Activated CD4-positive, alpha-beta T cell treated with anti-CD3 and anti-CD28 coated beads, Interleukin-2, amount 10 ng/mL, durations not matched to agents 7 days and 5 days (primary cell): ENCODE results near the gene IFRD2. TPM values are rescaled to one million over a fixed set of nuclear protein-coding genes. Genes with fewer than 3 reads are reported as not detected.

Source experiments
- CTCF ChIA-PET: fragments of 350-600 bp; sonication (Branson Sonifier 250); formaldehyde crosslinking; loops from one replicate; lab custom pipeline; 2021; ENCODE audit warnings: antibody characterized with exemption; lab: Charles Lee
- POLR2A ChIA-PET: fragments of 350-600 bp; sonication (Branson Sonifier 250); formaldehyde crosslinking; loops from one replicate; lab custom pipeline; 2021; ENCODE audit warnings: antibody characterized with exemption; lab: Charles Lee
- DNase-seq: peaks from one replicate; pipeline ENCODE4 v3.0.0-alpha.2; 2020
- H3K27ac Mint-ChIP-seq: one replicate; pipeline ENCODE4 v1.8.0; 2021; ENCODE audit warnings: mild to moderate bottlenecking, moderate library complexity, mixed read lengths
- H3K27me3 Mint-ChIP-seq: one replicate; pipeline ENCODE4 v1.8.0; 2021; ENCODE audit warnings: mixed read lengths
- H3K36me3 Mint-ChIP-seq: one replicate; pipeline ENCODE4 v1.8.0; 2021; ENCODE audit warnings: low read depth, mixed read lengths
- H3K4me1 Mint-ChIP-seq: one replicate; pipeline ENCODE4 v1.8.0; 2021; ENCODE audit warnings: mixed read lengths
- H3K4me3 Mint-ChIP-seq: one replicate; pipeline ENCODE4 v1.8.0; 2021; ENCODE audit warnings: mild to moderate bottlenecking, moderate library complexity, mixed read lengths
- H3K9me3 Mint-ChIP-seq: one replicate; pipeline ENCODE4 v1.8.0; 2021; ENCODE audit warnings: mixed read lengths
- total RNA-seq, 2 experiments: library from RNA; stranded (reverse); gene quantifications; one replicate each; pipeline ENCODE4 v1.2.3, GENCODE V29; 2021

Gene IFRD2
- total RNA-seq, 2 experiments from 2014 or later = 59.4 to 66.0 TPM

- DNase-seq = no peak
- peaks cover 46% of the 10 kb centered on the region for H3K4me1 Mint-ChIP-seq
- peaks cover 73% of the 10 kb centered on the region for H3K36me3 Mint-ChIP-seq
- no peaks in the 10 kb centered on the region for H3K9me3 Mint-ChIP-seq
- peak overlapping the region; percentile 88 for H3K27ac Mint-ChIP-seq
- CTCF ChIA-PET = interaction anchor here (1.1 to 9.2 kb wide), 5 partner anchors 11 to 106 kb away, joined by 3 to 76 read pairs (median 4); partner anchors contain the start of genes CYB561D2, HYAL2, NPRL2 and ZMYND10
- POLR2A ChIA-PET = no interaction called here
- H3K4me3 Mint-ChIP-seq = peak overlapping the region; percentile 51
- H3K27me3 Mint-ChIP-seq = no peaks in the 10 kb centered on the region
These were observed 41.6 kb upstream of the IFRD2 start for GRCh38 chr3:50333744-50334328.

DNA sequence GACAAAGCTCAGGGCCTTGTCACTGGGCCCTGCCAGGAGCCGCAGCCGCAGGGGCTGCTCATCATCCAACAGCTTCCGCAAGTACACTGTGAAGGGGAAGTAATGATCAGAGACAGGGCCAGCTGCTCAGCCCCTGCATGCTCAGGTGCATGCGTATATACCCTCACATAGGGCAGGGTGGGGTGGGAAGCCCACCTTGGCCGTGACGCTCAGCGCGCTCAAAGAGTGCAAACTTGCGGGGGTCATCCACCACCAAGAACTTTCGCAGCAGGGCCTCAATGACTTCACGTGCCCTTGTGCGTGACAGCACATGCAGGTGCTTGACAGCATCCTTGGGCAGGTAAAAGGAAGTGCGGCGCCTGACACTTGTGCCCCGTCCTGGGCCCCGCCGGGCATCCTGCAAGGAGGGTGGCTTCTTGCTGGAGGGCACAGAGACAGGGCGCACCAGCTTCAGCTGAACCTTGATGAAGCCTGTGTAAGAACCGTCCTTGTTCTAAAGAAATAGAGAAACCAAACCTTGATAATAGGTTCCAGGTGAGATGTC lies 39.2 kb upstream of the IFRD2 start:
- no peaks in the 10 kb centered on the region for H3K9me3 Mint-ChIP-seq
- peaks cover 58% of the 10 kb centered on the region for H3K36me3 Mint-ChIP-seq
- peaks cover 53% of the 10 kb centered on the region for H3K4me1 Mint-ChIP-seq
- POLR2A ChIA-PET = no interaction called here
- no peaks in the 10 kb centered on the region for H3K27me3 Mint-ChIP-seq
- no peak for DNase-seq
- H3K27ac Mint-ChIP-seq = no peak overlapping the region
- CTCF ChIA-PET = interaction anchor here (0.9 to 9.2 kb wide), 3 partner anchors 8 to 25 kb away, joined by 4 to 76 read pairs (median 52); partner anchors contain the start of genes CYB561D2, HYAL2, NPRL2 and ZMYND10
- no peak overlapping the region for H3K4me3 Mint-ChIP-seq

DNA sequence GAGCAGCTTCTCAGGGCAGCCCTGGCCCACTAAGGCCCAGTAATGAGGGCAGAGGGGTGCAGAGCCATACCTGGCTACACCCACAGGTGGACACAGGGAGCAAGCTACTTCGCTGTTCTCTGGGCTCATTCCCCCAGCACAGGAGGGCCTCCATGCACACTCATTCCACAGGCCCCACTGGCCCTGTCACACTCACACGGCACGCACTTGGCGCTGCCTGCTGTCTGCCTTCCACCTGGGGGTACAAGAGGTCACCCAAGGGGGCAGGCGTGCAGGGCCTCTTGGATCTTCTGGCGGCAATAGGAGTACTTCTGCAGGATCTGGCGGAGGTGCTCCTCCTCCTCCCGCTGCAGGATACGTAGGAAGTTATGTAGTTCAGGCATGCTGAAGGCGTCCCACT lies 38.1 kb upstream of the IFRD2 start:
- Mint-ChIP-seq H3K4me3 (no peak overlapping the region), H3K4me1 (peaks cover 42% of the 10 kb centered on the region), H3K27ac (no peak overlapping the region), H3K9me3 (no peaks in the 10 kb centered on the region), H3K27me3 (no peaks in the 10 kb centered on the region), H3K36me3 (peaks cover 47% of the 10 kb centered on the region)
- no peak for DNase-seq
- CTCF ChIA-PET = interaction anchor here (9.2 kb wide), 1 partner anchor 17 kb away, joined by 76 read pairs; the partner anchor contains the start of genes CYB561D2, NPRL2 and ZMYND10
- POLR2A ChIA-PET = no interaction called here

GRCh38 chr3:50327943-50328691 lies 35.9 kb upstream of the IFRD2 start, which contains the start of gene TUSC2:
Gene TUSC2 (minus strand): TSS chr3:50328223. CDS start chr3:50328099, 124 bp downstream.
- no peaks in the 10 kb centered on the region for H3K9me3 Mint-ChIP-seq
- CTCF ChIA-PET = interaction anchor here (0.6 to 2.9 kb wide), 9 partner anchors 9 to 121 kb away, joined by 3 to 14 read pairs (median 6); partner anchors contain the start of genes HYAL3, NAA80 and RASSF1
- peak; percentile 97 for DNase-seq
- POLR2A ChIA-PET = interaction anchor here (0.7 to 1.9 kb wide), 2 partner anchors 9 to 224 kb away, joined by 4 to 11 read pairs; no protein-coding TSS in a partner anchor
- peaks cover 34% of the 10 kb centered on the region for H3K36me3 Mint-ChIP-seq
- no peaks in the 10 kb centered on the region for H3K27me3 Mint-ChIP-seq
- peak within 1 kb of the TSS; percentile 84 for H3K4me3 Mint-ChIP-seq
- peaks cover 30% of the 10 kb centered on the region for H3K4me1 Mint-ChIP-seq
- peak within 1 kb of the TSS; percentile 85 for H3K27ac Mint-ChIP-seq

GRCh38 chr3:50327129-50327528 lies 34.9 kb upstream of the IFRD2 start:
- peaks cover 27% of the 10 kb centered on the region for H3K36me3 Mint-ChIP-seq
- ChIA-PET CTCF (interaction anchor here (1.2 to 2.9 kb wide), 6 partner anchors 9 to 100 kb away, joined by 4 to 14 read pairs (median 6); partner anchors contain the start of genes HYAL3, NAA80 and RASSF1), POLR2A (interaction anchor here (1.9 kb wide), 1 partner anchor 10 kb away, joined by 11 read pairs; no protein-coding TSS in a partner anchor)
- peak overlapping the region; percentile 84 for H3K4me3 Mint-ChIP-seq
- DNase-seq = no peak
- peak overlapping the region; percentile 78 for H3K27ac Mint-ChIP-seq
- H3K9me3 Mint-ChIP-seq = no peaks in the 10 kb centered on the region
- H3K4me1 Mint-ChIP-seq = peaks cover 31% of the 10 kb centered on the region
- H3K27me3 Mint-ChIP-seq = no peaks in the 10 kb centered on the region

DNA sequence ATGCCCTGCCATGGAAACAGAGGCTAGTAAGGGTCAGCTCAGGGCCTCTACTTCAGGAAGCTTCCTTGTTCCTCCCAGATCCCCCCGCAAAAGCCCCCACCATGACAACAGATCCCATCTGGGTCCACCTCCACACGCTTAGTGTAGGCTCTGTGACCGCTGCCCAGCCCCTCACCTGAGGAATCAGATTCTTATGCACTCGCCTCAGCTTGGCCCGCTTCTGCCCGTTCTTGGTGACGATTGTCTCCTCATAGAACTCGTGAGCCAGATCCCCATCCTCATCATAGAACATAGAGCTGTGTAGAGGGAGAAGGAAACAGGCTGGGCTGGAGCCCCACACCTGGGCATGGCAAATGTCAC lies 33.9 kb upstream of the IFRD2 start:
- DNase-seq = peak; percentile 5
- Mint-ChIP-seq H3K4me3 (peak overlapping the region; percentile 51), H3K9me3 (no peaks in the 10 kb centered on the region), H3K27me3 (no peaks in the 10 kb centered on the region), H3K36me3 (peaks cover 19% of the 10 kb centered on the region), H3K27ac (no peak overlapping the region), H3K4me1 (peaks cover 29% of the 10 kb centered on the region)
- ChIA-PET CTCF (interaction anchor here (1.1 to 1.4 kb wide), 2 partner anchors 10 to 51 kb away, joined by 4 to 7 read pairs; no protein-coding TSS in a partner anchor), POLR2A (no interaction called here)

- DNase-seq = peak; percentile 5
- Mint-ChIP-seq H3K27ac (no peak overlapping the region), H3K27me3 (no peaks in the 10 kb centered on the region), H3K36me3 (peaks cover 14% of the 10 kb centered on the region), H3K9me3 (no peaks in the 10 kb centered on the region), H3K4me3 (peak overlapping the region; percentile 51), H3K4me1 (peaks cover 30% of the 10 kb centered on the region)
- ChIA-PET CTCF (interaction anchor here (1.1 to 3.4 kb wide), 3 partner anchors 11 to 51 kb away, joined by 4 to 19 read pairs (median 7); partner anchors contain the start of genes HYAL3 and NAA80), POLR2A (no interaction called here)
These were observed 33.4 kb upstream of the IFRD2 start for GRCh38 chr3:50325497-50326181.

- Mint-ChIP-seq H3K27ac (no peak overlapping the region), H3K36me3 (peaks cover 10% of the 10 kb centered on the region), H3K4me3 (no peak overlapping the region), H3K9me3 (no peaks in the 10 kb centered on the region), H3K27me3 (no peaks in the 10 kb centered on the region), H3K4me1 (peaks cover 35% of the 10 kb centered on the region)
- peak; percentile 6 for DNase-seq
- CTCF ChIA-PET = interaction anchor here (0.5 to 4.2 kb wide), 7 partner anchors 9 to 377 kb away, joined by 3 to 52 read pairs (median 3); partner anchors contain the start of genes CYB561D2, HYAL3, NAA80 and NPRL2
- POLR2A ChIA-PET = no interaction called here
These were observed 32.9 kb upstream of the IFRD2 start for GRCh38 chr3:50325113-50325480.

GRCh38 chr3:50324351-50325112 lies 32.3 kb upstream of the IFRD2 start:
- Mint-ChIP-seq H3K4me1 (peaks cover 40% of the 10 kb centered on the region), H3K27me3 (no peaks in the 10 kb centered on the region), H3K27ac (peak overlapping the region; percentile 3), H3K4me3 (no peak overlapping the region), H3K36me3 (peaks cover 4% of the 10 kb centered on the region), H3K9me3 (no peaks in the 10 kb centered on the region)
- ChIA-PET CTCF (interaction anchor here (0.5 to 4.2 kb wide), 12 partner anchors 9 to 376 kb away, joined by 3 to 52 read pairs (median 4); partner anchors contain the start of genes CYB561D2, HYAL3, NAA80 and NPRL2), POLR2A (no interaction called here)
- DNase-seq = peak; percentile 67

DNA sequence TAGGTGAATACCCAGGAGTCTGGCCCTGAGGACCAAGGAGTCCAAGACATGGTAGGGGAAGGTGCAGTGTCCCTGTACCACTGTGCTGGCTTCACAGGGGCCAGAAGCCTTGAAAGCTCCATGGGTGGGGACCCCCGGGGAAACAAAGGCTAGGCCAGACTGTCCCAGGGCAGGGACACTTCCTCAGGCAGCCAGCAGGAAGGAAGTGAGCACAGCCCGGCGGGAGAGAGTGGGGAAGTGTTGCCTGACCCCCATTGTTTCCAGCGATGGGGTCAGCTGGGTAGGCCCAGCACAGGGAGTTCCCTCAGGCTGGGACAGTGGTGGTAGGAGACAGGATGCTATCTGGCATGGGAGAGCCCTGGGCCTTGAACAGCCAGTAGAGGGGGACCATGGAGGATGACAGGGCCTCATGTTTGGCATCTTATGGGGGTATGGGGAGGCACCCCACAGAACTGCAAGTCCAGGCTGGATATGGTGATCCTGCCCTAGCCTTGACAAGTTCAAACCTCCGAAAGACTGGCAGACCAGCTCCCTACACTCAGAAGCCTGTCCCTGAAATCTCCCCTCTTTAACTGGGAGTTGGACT lies 31.5 kb upstream of the IFRD2 start:
- H3K9me3 Mint-ChIP-seq = no peaks in the 10 kb centered on the region
- no peak overlapping the region for H3K4me3 Mint-ChIP-seq
- peaks cover 4% of the 10 kb centered on the region for H3K36me3 Mint-ChIP-seq
- peak overlapping the region; percentile 50 for H3K27ac Mint-ChIP-seq
- H3K4me1 Mint-ChIP-seq = peaks cover 43% of the 10 kb centered on the region
- no peaks in the 10 kb centered on the region for H3K27me3 Mint-ChIP-seq
- peak; percentile 5 for DNase-seq
- CTCF ChIA-PET = interaction anchor here (0.6 to 4.2 kb wide), 11 partner anchors 8 to 95 kb away, joined by 3 to 52 read pairs (median 4); partner anchors contain the start of genes CYB561D2, HYAL3, NAA80 and NPRL2
- POLR2A ChIA-PET = interaction anchor here (0.6 kb wide), 1 partner anchor 99 kb away, joined by 4 read pairs; no protein-coding TSS in a partner anchor
